A549 (cell line): ENCODE results near the gene USP3.

Experiments used
- KDM1A ChIP-seq: fragments of 200-600 bp; sonication (generic); IDR thresholded peaks from 2 replicates; pipeline ENCODE4 v1.6.1; 2016; ENCODE audit warnings: low read depth, mild to moderate bottlenecking
- MYC ChIP-seq: IDR thresholded peaks from 2 replicates; pipeline ENCODE4 v1.6.1; 2012; ENCODE audit warnings: mild to moderate bottlenecking, inconsistent platforms, low read length, improper control_type of control experiment, borderline replicate concordance
- POLR2AphosphoS2 ChIP-seq: conservative IDR thresholded peaks from 2 replicates; pipeline ENCODE4 v1.6.1; 2012; ENCODE audit warnings: low read length, improper control_type of control experiment, inconsistent platforms
- RFX5 ChIP-seq: fragments of 450-650 bp; IDR thresholded peaks from 2 replicates; pipeline ENCODE4 v1.7.1; 2014; ENCODE audit warnings: antibody characterized with exemption, mild to moderate bottlenecking, moderate library complexity
- SREBF2 ChIP-seq: fragments of 450-650 bp; IDR thresholded peaks from 2 replicates; pipeline ENCODE4 v1.6.1; 2014; ENCODE audit warnings: mild to moderate bottlenecking, moderate library complexity
- ZC3H11A ChIP-seq: fragments of 450-650 bp; IDR thresholded peaks from 2 replicates; pipeline ENCODE4 v1.6.1; 2014; ENCODE audit warnings: antibody characterized with exemption, mild to moderate bottlenecking
- TF ChIP-seq, protein P1 (sequence below): fragments of 150-350 bp; IDR thresholded peaks from 2 replicates; pipeline ENCODE4 v1.6.1; 2014; ENCODE audit warnings: low read depth, mild to moderate bottlenecking, low read length
- TF ChIP-seq, protein P2 (sequence below): fragments of >200 bp; sonication (Bioruptor Twin); formaldehyde crosslinking; IDR thresholded peaks from 3 replicates; pipeline ENCODE4 v1.5.1; 2016
- TF ChIP-seq, protein P3 (sequence below): fragments of 200-600 bp; sonication (generic); IDR thresholded peaks from 2 replicates; pipeline ENCODE4 v1.6.1; 2016; ENCODE audit warnings: antibody characterized with exemption, mild to moderate bottlenecking, moderate library complexity

DNA sequence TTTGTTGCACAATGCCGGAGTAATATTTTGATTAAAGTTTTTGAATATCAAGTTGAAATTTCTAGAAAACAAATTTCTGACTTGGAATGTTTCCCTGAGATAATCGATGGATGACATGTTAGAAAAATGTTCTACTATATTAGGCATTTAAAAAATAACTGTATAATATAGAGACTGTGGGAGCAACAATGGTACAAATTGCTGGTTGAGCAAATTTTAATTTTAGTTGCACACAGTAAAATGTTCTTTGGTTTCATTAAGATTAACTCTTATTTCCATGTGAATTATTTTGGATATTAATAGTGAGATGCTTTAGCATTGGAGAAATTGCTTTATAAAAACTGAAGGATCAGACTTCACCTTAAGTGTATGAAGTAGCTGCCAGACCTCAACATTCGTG, 9.3 kb downstream of the USP3 start:
- TF ChIP-seq MYC = no peak
- no peak for TF ChIP-seq RFX5
- TF ChIP-seq, protein P1, sequence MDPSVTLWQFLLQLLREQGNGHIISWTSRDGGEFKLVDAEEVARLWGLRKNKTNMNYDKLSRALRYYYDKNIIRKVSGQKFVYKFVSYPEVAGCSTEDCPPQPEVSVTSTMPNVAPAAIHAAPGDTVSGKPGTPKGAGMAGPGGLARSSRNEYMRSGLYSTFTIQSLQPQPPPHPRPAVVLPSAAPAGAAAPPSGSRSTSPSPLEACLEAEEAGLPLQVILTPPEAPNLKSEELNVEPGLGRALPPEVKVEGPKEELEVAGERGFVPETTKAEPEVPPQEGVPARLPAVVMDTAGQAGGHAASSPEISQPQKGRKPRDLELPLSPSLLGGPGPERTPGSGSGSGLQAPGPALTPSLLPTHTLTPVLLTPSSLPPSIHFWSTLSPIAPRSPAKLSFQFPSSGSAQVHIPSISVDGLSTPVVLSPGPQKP = no peak
- TF ChIP-seq ZC3H11A = no peak
- TF ChIP-seq, protein P2, sequence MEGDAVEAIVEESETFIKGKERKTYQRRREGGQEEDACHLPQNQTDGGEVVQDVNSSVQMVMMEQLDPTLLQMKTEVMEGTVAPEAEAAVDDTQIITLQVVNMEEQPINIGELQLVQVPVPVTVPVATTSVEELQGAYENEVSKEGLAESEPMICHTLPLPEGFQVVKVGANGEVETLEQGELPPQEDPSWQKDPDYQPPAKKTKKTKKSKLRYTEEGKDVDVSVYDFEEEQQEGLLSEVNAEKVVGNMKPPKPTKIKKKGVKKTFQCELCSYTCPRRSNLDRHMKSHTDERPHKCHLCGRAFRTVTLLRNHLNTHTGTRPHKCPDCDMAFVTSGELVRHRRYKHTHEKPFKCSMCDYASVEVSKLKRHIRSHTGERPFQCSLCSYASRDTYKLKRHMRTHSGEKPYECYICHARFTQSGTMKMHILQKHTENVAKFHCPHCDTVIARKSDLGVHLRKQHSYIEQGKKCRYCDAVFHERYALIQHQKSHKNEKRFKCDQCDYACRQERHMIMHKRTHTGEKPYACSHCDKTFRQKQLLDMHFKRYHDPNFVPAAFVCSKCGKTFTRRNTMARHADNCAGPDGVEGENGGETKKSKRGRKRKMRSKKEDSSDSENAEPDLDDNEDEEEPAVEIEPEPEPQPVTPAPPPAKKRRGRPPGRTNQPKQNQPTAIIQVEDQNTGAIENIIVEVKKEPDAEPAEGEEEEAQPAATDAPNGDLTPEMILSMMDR = no peak
- TF ChIP-seq KDM1A = no peak
- TF ChIP-seq POLR2AphosphoS2 = no peak
- no peak for TF ChIP-seq SREBF2
- TF ChIP-seq, protein P3, sequence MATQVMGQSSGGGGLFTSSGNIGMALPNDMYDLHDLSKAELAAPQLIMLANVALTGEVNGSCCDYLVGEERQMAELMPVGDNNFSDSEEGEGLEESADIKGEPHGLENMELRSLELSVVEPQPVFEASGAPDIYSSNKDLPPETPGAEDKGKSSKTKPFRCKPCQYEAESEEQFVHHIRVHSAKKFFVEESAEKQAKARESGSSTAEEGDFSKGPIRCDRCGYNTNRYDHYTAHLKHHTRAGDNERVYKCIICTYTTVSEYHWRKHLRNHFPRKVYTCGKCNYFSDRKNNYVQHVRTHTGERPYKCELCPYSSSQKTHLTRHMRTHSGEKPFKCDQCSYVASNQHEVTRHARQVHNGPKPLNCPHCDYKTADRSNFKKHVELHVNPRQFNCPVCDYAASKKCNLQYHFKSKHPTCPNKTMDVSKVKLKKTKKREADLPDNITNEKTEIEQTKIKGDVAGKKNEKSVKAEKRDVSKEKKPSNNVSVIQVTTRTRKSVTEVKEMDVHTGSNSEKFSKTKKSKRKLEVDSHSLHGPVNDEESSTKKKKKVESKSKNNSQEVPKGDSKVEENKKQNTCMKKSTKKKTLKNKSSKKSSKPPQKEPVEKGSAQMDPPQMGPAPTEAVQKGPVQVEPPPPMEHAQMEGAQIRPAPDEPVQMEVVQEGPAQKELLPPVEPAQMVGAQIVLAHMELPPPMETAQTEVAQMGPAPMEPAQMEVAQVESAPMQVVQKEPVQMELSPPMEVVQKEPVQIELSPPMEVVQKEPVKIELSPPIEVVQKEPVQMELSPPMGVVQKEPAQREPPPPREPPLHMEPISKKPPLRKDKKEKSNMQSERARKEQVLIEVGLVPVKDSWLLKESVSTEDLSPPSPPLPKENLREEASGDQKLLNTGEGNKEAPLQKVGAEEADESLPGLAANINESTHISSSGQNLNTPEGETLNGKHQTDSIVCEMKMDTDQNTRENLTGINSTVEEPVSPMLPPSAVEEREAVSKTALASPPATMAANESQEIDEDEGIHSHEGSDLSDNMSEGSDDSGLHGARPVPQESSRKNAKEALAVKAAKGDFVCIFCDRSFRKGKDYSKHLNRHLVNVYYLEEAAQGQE = no peak
